ENCODE measurements around the gene PLPP4.

- TF ChIP-seq, protein P1, sequence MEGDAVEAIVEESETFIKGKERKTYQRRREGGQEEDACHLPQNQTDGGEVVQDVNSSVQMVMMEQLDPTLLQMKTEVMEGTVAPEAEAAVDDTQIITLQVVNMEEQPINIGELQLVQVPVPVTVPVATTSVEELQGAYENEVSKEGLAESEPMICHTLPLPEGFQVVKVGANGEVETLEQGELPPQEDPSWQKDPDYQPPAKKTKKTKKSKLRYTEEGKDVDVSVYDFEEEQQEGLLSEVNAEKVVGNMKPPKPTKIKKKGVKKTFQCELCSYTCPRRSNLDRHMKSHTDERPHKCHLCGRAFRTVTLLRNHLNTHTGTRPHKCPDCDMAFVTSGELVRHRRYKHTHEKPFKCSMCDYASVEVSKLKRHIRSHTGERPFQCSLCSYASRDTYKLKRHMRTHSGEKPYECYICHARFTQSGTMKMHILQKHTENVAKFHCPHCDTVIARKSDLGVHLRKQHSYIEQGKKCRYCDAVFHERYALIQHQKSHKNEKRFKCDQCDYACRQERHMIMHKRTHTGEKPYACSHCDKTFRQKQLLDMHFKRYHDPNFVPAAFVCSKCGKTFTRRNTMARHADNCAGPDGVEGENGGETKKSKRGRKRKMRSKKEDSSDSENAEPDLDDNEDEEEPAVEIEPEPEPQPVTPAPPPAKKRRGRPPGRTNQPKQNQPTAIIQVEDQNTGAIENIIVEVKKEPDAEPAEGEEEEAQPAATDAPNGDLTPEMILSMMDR (IDR thresholded peaks at IDR 0.05; ENCODE audit: insufficient read depth, low read length), result no peak
- TF ChIP-seq POLR2AphosphoS5 (IDR thresholded peaks at IDR 0.05; ENCODE audit: low read depth) (no peak), GABPA (IDR thresholded peaks at IDR 0.05; ENCODE audit: low read depth) (no peak), SPI1 (IDR thresholded peaks at IDR 0.05; ENCODE audit: borderline replicate concordance, low read depth) (no peak)
- TF ChIP-seq, protein P2, sequence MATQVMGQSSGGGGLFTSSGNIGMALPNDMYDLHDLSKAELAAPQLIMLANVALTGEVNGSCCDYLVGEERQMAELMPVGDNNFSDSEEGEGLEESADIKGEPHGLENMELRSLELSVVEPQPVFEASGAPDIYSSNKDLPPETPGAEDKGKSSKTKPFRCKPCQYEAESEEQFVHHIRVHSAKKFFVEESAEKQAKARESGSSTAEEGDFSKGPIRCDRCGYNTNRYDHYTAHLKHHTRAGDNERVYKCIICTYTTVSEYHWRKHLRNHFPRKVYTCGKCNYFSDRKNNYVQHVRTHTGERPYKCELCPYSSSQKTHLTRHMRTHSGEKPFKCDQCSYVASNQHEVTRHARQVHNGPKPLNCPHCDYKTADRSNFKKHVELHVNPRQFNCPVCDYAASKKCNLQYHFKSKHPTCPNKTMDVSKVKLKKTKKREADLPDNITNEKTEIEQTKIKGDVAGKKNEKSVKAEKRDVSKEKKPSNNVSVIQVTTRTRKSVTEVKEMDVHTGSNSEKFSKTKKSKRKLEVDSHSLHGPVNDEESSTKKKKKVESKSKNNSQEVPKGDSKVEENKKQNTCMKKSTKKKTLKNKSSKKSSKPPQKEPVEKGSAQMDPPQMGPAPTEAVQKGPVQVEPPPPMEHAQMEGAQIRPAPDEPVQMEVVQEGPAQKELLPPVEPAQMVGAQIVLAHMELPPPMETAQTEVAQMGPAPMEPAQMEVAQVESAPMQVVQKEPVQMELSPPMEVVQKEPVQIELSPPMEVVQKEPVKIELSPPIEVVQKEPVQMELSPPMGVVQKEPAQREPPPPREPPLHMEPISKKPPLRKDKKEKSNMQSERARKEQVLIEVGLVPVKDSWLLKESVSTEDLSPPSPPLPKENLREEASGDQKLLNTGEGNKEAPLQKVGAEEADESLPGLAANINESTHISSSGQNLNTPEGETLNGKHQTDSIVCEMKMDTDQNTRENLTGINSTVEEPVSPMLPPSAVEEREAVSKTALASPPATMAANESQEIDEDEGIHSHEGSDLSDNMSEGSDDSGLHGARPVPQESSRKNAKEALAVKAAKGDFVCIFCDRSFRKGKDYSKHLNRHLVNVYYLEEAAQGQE (IDR thresholded peaks at IDR 0.05; ENCODE audit: insufficient replicate concordance, low read depth), result no peak
These were observed 95.2 kb downstream of the PLPP4 start for GRCh38 chr10:120552262-120552661.

All from HL-60 (cell line).